Aorta (tissue), 5 donors: ENCODE results near the gene C16orf54. TPM values are rescaled to one million over a fixed set of nuclear protein-coding genes. Genes with fewer than 3 reads are reported as not detected.
"Not testable (repeated sequence)": the region's sequence is repeated elsewhere in the genome, so short reads cannot be mapped to it uniquely, and the experiment has no call there.

Experiments used
- ATAC-seq: fragments of 200-7000 bp; cut with Tn5 transposase; one replicate; pipeline ENCODE4 v1.9.1; 2022; ENCODE audit warnings: moderate library complexity; ENCODE audit not compliant: low FRiP score
- DNase-seq, 2 donors: peaks; one replicate each; pipeline ENCODE4 v3.0.0-alpha.2; 2020
- H3K27ac ChIP-seq, 2 donors: one replicate each; pipeline ENCODE4 v1.5.1; 2013; ENCODE audit warnings: low read length in 2 of 2, mild to moderate bottlenecking in 2 of 2, moderate library complexity in 2 of 2, control low read depth in 1 of 2, inconsistent platforms in 1 of 2, low read depth in 1 of 2
- H3K27me3 ChIP-seq, 2 donors: one replicate each; pipeline ENCODE4 v1.6.1; 2013; ENCODE audit warnings: control low read depth in 1 of 2, low read length in 1 of 2, mild to moderate bottlenecking in 1 of 2, moderate library complexity in 1 of 2; ENCODE audit not compliant: insufficient read depth in 2 of 2, control insufficient read depth in 1 of 2
- H3K36me3 ChIP-seq, 2 donors: one replicate each; pipeline ENCODE4 v1.6.1; 2013; ENCODE audit warnings: control low read depth in 1 of 2, low read length in 1 of 2, mild to moderate bottlenecking in 1 of 2; ENCODE audit not compliant: insufficient read depth in 2 of 2, control insufficient read depth in 1 of 2
- H3K4me1 ChIP-seq, 2 donors: one replicate each; pipeline ENCODE4 v1.6.1; 2013; ENCODE audit warnings: low read length in 2 of 2, control low read depth in 1 of 2, mild to moderate bottlenecking in 1 of 2, moderate library complexity in 1 of 2; ENCODE audit not compliant: insufficient read depth in 2 of 2, control insufficient read depth in 1 of 2
- H3K4me3 ChIP-seq, 2 donors: one replicate each; pipeline ENCODE4 v1.5.1; 2013; ENCODE audit warnings: low read length in 2 of 2, control low read depth in 1 of 2, mild to moderate bottlenecking in 1 of 2
- H3K9me3 ChIP-seq: one replicate; pipeline ENCODE4 v1.6.1; 2013; ENCODE audit warnings: mild to moderate bottlenecking, low read length; ENCODE audit not compliant: control insufficient read depth
- whole genome bisulfite sequencing, 2 donors: extraction: QIAGEN DNeasy Blood & Tissue Kit; methylation state at CpG; one replicate each; pipeline ENCODE4 v1.1.7; 2013; 5-methylcytosine and 5-hydroxymethylcytosine counted together
- intact Hi-C, 2 donors: fragments of 100-400 bp; cut with DNase I; formaldehyde crosslinking; loops; one replicate each; pipeline versions ENCODE4 v1.14.2 to v1.15.0; 2022
- polyA plus RNA-seq, 2 donors: library from polyadenylated mRNA; stranded (reverse); fragments of 200-250 nt; gene quantifications; one replicate each; pipeline ENCODE4 v1.2.3, GENCODE V29; 2013
- total RNA-seq, 2 donors: library from RNA; stranded (reverse); fragmentation: NEBNext Ultra II Directional; extraction: Animal tissue kit (Norgen Biotek cat#: 25700); gene quantifications; one replicate each; pipeline ENCODE4 v1.2.1, GENCODE V29; 2021
- donor health status: healthy with polysubstance abuse.
- donor health status: Bipolar disorder and iron deficiency.
- donor health status: DM: no; HTN: no; CAD: no.
- donor health status: DM: no; HTN: no; CAD: no.
- donor health status: DM: yes; HTN: yes; CAD: no.

C16orf54 gene
- total and polyA plus RNA-seq, 4 donors: 0.28 to 3.1 (median 1.9) TPM

DNA sequence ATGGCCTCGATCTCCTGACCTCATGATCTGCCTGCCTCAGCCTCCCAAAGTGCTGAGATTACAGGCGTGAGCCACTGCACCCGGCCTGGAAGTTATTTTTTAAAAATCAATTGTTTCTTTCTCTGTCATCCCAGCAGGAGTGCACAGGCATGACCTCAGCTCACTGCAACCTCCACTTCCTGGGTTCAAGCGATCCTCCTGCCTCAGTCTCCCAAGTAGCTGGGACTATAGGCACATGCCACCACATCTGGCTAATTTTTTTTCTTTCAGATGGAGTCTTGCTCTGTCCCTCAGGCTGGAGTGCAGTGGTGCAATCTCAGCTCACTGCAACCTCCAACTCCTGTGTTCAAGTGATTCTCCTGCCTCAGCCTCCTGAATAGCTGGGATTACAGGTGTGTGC, 41.4 kb upstream of the C16orf54 start:
- intact Hi-C loops: not testable (repeated sequence)

DNA sequence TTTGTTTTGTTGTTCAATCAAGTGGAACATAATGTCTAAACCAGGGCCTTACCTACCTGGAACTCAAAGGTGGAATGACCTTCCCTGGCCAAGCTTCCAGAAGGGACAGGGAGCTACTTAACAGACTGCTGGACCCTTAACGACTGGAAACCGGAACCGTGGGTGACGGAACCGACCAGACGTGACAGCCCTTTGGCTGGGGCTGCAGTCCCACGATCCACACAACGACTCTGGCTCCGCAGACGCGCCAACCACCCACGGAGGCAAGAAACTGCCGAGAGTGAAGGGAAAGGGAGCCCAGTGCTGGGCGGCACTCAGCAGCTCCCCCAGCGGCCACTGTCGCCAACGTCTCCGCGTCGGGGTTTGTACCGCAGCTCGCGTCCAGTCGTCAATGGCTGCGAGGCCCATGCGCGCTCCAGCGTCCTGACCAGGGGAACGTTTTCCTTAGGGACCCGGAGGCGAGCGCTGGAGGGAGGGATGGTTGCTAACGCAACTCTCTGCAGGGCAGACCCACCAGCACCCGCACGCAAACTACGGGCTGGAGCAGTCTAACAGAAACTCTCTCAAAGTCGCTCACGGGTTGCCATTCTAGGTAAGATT, 39.2 kb upstream of the C16orf54 start:
- H3K36me3 ChIP-seq: no peaks in the 10 kb centered on the region
- peak; percentile 91 for ATAC-seq
- DNase-seq: peak; percentile 88 to 94
- intact Hi-C loops: no loop called here
- H3K27ac ChIP-seq: no peak overlapping the region
- 2 to 4% methylated on average over 38 of the region's 38 CpGs for WGBS, 2 donors
- H3K4me1 ChIP-seq: no peaks in the 10 kb centered on the region
- no peak overlapping the region for H3K4me3 ChIP-seq
- no peaks in the 10 kb centered on the region for H3K27me3 ChIP-seq
- H3K9me3 ChIP-seq: no peaks in the 10 kb centered on the region

More for the DNA sequence above, 41.4 kb upstream of the C16orf54 start:
- not testable (repeated sequence) for H3K4me1 ChIP-seq, DNase-seq, H3K36me3 ChIP-seq, H3K4me3 ChIP-seq, H3K27me3 ChIP-seq, H3K27ac ChIP-seq, ATAC-seq, H3K9me3 ChIP-seq
- 85 to 86% methylated on average over 4 of the region's 4 CpGs for WGBS, 2 donors

DNA sequence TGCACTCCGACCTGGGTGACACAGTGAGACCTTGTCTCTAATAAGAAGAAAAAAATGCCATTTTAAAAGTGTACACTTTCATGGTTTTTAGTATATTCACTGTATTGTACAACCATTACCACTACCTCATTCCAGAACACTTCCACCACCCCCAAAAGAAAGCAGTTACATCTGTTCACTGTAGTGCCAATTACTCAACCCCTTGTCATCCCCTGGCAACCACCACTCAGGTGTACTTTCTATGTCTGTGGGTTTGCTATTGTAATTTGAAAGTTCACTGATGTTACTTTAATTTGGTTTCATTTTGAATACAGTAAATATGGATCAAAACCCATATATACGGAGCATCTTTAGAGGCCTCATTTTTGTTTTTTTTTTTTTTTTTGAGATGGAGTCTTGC, 38.4 kb upstream of the C16orf54 start:
- ATAC-seq (no peak), DNase-seq (no peak)
- Histone ChIP-seq H3K9me3 (no peaks in the 10 kb centered on the region), H3K4me1 (no peaks in the 10 kb centered on the region), H3K27me3 (no peaks in the 10 kb centered on the region), H3K27ac (no peak overlapping the region), H3K4me3 (no peak overlapping the region), H3K36me3 (no peaks in the 10 kb centered on the region)
- intact Hi-C loops: no loop called here
- 92 to 100% methylated on average over 2 of the region's 2 CpGs for WGBS, 2 donors

DNA sequence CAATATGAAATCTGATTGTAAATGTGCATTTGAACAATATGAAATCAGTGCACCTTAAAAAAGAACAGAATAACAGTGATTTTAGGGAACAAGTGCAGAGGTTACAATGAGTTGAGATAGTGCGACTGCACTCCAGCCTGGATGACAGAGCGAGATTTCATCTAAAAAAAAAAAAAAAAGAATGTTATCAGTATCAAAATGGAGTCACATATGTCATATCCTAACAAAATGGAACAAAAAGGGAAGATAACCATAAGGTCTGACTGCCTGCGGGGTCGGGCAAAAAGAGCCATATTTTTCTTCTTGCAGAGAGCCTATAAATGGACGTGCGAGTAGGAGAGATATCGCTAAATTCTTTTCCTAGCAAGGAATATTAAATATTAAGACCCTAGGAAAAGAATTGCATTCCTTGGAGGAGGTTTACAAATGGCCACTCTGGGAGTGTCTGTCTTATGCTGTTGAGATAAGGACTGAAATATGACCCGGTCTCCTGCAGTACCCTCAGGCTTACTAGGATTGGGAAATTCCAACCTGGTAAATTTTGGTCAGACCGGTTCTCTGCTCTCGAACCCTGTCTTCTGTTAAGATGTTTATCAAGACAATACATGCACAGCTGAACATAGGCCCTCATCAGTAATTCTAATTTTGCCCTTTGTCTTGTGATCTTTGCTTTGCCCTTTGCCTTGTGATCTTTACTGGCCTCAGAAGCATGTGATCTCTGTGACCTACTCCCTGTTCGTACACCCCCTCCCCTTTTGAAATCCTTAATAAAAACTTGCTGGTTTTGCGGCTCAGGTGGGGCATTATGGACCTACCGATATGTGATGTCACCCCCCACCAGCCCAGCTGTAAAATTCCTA, 37.5 kb upstream of the C16orf54 start:
- H3K4me1 ChIP-seq, H3K27ac ChIP-seq, DNase-seq, intact Hi-C loops, ATAC-seq, H3K36me3 ChIP-seq, H3K27me3 ChIP-seq, H3K4me3 ChIP-seq, H3K9me3 ChIP-seq: not testable (repeated sequence)
- WGBS, 2 donors: 49 to 54% methylated on average over 13 of the region's 13 CpGs

DNA sequence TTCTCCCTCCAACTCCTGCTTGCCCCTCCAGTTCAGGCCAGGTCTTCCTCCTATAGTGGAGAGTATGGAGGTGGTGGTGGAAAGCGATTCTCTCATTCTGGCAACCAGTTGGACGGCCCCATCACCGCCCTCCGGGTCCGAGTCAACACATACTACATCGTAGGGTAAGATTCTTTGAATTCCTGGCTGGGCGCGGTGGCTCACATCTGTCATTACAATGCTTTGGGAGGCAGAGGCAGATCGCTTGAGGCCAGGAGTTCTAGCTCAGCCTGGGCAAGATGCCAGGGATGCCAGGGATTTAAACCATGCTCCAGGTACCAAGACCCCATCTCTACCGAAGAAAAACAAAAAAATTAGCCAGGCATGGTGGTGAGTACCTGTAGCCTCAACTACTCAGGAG, 33.7 kb upstream of the C16orf54 start:
- DNase-seq (no peak), ATAC-seq (no peak)
- Histone ChIP-seq H3K27ac (no peak overlapping the region), H3K4me1 (no peaks in the 10 kb centered on the region), H3K36me3 (no peaks in the 10 kb centered on the region), H3K4me3 (no peak overlapping the region), H3K9me3 (no peaks in the 10 kb centered on the region), H3K27me3 (no peaks in the 10 kb centered on the region)
- intact Hi-C loops: no loop called here
- 23 to 34% methylated on average over 10 of the region's 10 CpGs for WGBS, 2 donors

DNA sequence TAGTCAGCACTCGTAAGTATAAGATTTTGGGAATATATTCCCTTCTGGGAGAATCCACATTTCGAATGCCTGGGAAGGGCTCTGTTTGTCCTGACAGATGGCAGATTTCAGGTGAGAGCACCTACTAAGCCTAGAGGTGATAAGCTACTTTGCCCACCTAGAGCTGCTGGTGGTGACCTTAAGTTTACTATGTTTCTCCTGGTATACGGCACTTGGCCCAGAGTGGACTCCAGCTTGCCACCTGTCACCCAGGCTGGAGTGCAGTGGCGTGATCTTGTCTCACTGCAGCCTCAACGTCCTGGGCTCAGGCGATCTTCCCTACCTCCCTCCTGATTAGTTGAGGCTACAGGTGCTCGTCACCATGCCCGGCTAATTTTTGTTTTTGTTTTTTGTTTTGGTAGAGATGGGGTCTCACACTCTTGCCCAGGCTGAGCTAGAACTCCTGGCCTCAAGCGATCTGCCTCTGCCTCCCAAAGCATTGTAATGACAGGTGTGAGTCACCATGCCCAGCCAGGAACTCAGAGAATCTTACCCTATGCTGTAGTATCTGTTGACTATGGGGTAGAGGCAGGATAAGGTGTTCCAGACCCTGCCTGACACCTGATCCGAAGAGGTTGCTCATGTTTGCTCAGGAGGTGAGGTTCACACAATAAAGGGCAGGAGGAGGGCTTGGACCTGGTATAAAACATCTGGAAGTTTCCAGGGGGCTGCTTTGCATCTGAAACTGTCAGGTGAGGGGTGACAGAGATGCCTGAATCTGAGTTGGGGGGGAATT, 32.0 kb upstream of the C16orf54 start, which contains the start of gene ZG16:
ZG16 (plus strand) TSS at position 681 of the 775 bp plus-strand sequence. CDS start 1,011 bp downstream, outside the sequence.
- ATAC-seq (no peak), DNase-seq (no peak)
- no peaks in the 10 kb centered on the region for H3K9me3 ChIP-seq
- H3K4me3 ChIP-seq: no peak within 1 kb of the TSS
- WGBS, 2 donors: 69 to 73% methylated on average over 10 of the region's 10 CpGs
- no peaks in the 10 kb centered on the region for H3K4me1 ChIP-seq
- no peak within 1 kb of the TSS for H3K27ac ChIP-seq
- no peaks in the 10 kb centered on the region for H3K27me3 ChIP-seq
- intact Hi-C loops: no loop called here
- H3K36me3 ChIP-seq: no peaks in the 10 kb centered on the region

DNA sequence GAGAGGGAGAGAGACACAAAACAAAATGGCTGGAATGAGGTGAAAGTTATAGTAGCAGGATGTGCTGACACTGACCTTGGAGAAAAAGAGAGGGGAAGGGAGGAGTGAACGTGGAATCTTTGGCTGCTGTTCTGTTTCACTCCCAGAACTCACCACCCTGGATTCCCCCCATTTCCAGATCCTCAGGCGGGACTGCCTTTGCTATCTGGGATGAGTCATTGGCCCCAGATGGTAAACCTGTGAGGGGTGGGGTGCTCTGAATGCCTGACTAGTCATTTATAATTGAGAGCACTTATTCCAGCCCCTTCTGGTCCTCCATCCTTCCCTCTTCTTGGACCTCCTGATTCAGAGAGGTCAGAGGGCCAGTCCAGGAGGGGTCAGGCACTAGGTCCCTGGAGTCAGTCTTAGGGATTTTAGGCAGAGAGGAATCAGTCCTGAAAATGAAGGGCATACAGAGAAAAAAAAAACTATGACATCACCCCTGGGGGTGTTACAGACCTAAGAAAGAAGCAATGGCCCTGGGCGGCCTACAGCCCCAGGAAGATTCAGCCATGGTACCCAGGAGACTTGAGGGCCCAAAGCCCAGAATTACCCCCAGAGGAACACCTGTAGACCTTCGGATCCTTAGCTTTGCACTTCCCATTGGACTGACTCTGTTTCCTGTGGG, 30.1 kb upstream of the C16orf54 start:
- no peak for DNase-seq
- intact Hi-C loops: no loop called here
- 77 to 85% methylated on average over 4 of the region's 4 CpGs for WGBS, 2 donors
- Histone ChIP-seq H3K36me3 (no peaks in the 10 kb centered on the region), H3K4me1 (no peaks in the 10 kb centered on the region), H3K4me3 (no peak overlapping the region), H3K27ac (no peak overlapping the region), H3K27me3 (no peaks in the 10 kb centered on the region), H3K9me3 (no peaks in the 10 kb centered on the region)
- no peak for ATAC-seq

DNA sequence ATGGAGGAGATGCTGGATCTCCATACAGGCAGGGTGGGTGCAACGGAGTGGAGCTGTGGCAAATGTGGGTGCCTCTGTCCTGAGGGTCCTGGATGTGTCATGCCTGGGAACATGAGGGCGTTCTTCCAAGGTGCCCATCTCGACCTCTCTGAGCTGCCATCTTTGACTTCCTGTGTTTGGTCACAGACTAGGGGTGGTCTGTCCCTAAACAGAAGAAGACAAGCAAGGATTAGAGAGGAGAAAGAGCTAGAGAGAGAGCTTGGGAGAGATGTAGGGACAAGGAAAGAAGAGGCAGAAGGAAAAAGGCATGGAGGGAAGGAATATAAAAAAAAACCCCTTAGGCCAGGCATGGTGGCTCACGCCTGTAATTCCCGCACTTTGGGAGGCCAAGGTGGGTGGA, 28.9 kb upstream of the C16orf54 start:
- no peak for ATAC-seq
- Histone ChIP-seq H3K27me3 (no peaks in the 10 kb centered on the region), H3K36me3 (no peaks in the 10 kb centered on the region), H3K27ac (no peak overlapping the region), H3K9me3 (no peaks in the 10 kb centered on the region), H3K4me1 (no peaks in the 10 kb centered on the region), H3K4me3 (no peak overlapping the region)
- no peak for DNase-seq
- intact Hi-C loops: no loop called here
- WGBS, 2 donors: 89 to 90% methylated on average over 5 of the region's 5 CpGs
